Inferior parietal cortex (tissue), 1 donor: Measurements from ENCODE around the gene ZFYVE28.

Experiments used
- DNase-seq: peaks from one replicate; pipeline ENCODE4 v3.0.0-alpha.2; 2016; ENCODE audit errors: extremely low spot score

The ZFYVE28 gene

GRCh38 chr4:2353222-2354107 lies 65.0 kb downstream of the ZFYVE28 start:
- no peak for DNase-seq

DNA sequence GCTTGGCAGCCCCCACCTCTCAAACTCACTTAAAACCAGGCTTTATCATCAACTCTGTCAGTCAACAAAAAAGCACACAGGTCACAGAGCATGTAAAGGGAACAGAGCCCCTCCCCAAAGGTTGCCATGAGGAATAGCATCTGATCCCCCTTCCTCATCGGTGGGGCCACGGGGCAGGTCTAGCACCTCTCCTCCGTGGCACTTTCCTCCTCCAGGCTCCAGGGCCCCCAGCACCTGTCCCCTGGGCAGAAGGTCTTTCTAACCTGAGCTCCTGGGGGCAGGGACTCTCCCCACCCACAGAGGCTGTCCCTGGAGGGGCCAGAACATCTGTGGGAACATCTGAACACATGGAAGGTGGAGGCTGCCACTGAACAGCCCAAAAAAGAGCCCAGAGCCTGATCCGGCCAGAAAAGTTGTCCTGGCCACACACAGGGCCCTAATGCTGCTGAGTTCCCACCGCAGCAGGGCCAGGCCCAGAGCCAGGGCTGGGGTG lies 65.7 kb downstream of the ZFYVE28 start:
- DNase-seq = no peak

DNA sequence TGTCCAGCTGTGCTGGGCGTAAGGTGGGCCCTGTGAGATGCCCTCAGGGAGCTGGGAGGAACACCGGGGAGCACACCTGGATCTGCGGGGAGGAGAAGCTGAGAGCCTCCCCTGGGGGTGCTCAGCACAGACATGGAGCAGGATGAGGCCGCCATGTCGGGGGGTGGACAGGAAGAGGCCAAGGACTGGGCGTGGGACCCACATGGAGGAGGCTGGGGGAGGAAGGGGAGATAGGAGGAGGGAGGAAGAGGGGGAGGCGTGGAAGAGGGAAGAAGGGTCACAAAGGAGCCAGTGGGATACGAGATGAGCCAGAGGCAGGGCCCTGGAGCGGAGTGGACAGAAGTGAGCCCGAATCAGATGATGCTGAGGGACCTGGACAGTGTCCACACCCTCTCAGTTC lies 66.3 kb downstream of the ZFYVE28 start:
- DNase-seq = no peak

- no peak for DNase-seq
Observed at GRCh38 chr4:2350982-2351381, 67.5 kb downstream of the ZFYVE28 start.

GRCh38 chr4:2348786-2349185 lies 69.7 kb downstream of the ZFYVE28 start:
- DNase-seq = no peak

DNA sequence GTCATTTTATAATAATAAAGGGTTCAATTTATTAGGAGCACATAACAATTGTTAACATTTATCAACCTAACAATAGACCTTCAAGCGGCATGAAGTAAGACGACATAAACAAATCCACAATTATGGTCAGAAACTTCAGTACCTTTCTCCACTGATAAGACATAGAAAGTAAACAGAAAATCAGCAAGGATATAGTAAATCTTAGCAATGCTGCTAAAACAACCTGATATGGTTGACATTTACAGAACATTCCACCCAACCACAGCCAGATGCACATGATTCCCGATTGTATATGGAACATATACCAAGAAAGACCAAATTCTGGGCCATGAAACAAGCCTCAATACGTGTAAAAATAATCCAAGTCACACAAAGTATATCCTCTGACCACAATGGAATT lies 71.3 kb downstream of the ZFYVE28 start:
- DNase-seq = no peak

DNA sequence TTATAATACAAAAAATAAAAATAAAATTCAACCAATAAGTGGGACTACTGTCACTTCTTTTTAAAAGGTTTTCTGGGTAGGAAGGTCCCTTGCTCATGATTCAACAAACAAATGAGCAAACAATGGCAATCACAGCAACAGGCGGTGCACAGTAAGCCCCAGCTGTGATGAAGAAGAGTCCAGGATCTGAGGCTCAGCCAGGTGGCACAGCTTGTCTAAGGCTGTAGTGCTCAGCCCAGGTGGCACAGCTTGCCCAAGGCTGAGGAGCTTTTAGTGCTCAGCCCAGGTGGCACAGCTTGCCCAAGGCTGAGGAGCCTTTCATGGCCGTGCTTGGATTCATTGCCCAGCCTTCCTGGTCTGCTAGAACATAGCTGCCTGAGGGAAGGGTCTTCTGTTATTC lies 75.0 kb downstream of the ZFYVE28 start:
- no peak for DNase-seq

DNA sequence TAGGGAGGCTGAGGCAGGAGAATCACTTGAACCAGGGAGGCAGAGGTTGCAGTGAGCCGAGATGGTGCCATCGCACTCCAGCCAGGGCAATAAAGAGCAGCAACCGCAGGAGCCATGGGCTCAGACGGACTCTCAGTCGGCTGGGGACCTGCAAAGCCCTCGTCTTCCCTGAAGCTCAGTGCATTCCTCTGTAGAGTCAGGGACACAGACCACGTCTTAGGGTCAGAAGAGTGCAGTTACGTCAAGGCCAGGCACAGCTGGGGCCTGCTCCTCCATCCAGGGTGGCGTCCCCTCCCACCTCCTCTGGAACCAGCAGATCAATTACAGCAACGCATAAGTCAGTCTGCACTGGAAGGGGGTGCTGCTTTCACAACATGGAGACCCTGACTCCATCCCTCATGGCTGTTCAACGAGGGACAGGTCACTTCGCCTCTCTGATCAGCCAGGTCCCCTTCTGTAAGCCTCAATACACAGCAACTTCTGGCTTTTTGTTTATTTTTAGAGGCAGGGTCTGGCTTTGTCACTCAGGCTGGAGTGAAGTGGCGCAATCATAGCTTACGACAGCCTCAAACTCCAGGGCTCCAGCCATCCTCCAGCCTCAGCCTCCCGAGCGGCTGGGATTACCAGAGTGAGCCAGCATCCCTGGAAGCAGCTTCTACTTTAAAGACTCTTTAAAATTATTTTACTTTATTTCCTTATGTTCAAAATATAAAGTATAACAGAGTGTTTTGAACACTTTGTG lies 76.4 kb downstream of the ZFYVE28 start:
- no peak for DNase-seq

GRCh38 chr4:2341261-2341841 lies 77.1 kb downstream of the ZFYVE28 start:
- no peak for DNase-seq

DNA sequence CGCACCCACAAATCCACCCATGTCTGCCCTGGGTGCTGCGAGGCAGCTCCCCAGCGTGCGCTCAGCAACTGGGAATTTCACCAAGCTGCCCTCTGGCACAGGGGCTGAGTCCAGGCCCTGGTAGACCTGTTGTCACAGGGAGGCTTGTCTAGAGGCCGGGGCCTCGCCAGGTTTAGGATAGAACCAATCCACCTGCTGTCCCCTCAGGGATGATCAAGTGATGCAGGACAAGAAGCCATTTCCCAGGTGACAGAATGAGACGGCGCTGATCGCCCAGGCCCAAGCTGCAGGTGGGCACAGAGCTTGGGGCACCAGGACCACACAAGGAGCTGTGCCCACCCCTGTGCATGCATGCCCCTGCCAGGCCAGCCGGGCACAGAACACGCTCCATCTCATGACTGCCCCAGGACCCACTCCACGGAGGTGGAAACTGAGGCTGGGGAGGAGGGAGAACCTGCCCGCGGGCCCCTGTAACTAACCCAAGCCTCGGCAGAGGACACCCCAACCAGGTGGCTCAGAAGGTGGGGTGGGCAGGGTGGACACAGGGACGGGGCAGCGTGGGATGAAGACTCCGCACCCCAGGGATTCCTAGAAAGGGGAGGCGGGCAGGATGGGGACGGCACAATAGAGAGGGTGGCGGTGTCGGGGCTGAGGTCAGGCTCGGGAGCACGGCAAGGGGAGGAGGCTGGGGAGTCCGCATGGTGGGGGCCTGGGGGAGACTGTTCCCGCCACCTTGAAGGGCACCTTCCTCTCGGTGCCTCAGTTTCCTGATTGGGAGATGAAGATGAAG lies 78.0 kb downstream of the ZFYVE28 start:
- no peak for DNase-seq

- no peak for DNase-seq
Observed at GRCh38 chr4:2339458-2340271, 78.8 kb downstream of the ZFYVE28 start.

GRCh38 chr4:2338754-2339457 lies 79.5 kb downstream of the ZFYVE28 start:
- no peak for DNase-seq

GRCh38 chr4:2337896-2338295 lies 80.5 kb downstream of the ZFYVE28 start:
- DNase-seq = no peak

- no peak for DNase-seq
Observed at GRCh38 chr4:2337131-2337723, 81.2 kb downstream of the ZFYVE28 start.

DNA sequence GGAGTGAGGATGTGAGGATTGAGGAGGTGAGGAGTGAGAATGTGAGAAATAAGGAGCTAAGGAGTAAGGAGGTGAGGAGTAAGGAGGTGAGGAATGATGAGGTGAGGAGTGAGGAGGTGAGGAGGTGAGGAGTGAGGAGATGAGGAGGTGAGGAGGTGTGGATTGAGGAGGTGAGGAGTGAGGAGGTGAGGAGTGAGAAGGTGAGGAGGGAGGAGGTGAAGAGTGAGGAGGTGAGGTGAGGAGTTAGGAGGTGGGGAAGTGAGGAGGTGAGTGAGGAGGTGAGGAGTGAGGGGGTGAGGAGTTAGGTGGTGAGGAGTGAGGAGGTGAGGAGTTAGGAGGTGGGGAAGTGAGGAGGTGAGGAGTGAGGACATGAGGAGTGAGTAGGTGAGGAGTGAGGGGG lies 81.8 kb downstream of the ZFYVE28 start:
- no peak for DNase-seq

DNA sequence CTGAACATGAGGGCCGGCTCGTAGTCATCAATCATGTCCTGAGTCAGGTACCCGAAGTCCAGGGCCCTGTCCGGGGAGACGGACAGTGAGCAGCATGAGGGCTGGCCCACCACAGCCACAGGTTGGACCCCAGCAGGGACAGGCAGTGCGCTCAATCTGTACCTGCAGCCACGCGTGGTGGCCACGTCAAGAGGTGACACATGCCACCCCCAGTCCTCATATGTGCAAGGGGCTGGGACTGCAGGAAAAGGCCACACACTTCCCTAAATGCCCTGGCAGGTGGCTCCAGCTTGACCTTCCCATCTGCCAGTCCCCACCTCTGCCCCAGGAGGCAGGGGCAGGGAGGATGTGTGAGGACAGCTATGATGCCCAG lies 82.7 kb downstream of the ZFYVE28 start:
- no peak for DNase-seq

- DNase-seq = no peak
Observed at GRCh38 chr4:2334826-2335728, 83.4 kb downstream of the ZFYVE28 start.

DNA sequence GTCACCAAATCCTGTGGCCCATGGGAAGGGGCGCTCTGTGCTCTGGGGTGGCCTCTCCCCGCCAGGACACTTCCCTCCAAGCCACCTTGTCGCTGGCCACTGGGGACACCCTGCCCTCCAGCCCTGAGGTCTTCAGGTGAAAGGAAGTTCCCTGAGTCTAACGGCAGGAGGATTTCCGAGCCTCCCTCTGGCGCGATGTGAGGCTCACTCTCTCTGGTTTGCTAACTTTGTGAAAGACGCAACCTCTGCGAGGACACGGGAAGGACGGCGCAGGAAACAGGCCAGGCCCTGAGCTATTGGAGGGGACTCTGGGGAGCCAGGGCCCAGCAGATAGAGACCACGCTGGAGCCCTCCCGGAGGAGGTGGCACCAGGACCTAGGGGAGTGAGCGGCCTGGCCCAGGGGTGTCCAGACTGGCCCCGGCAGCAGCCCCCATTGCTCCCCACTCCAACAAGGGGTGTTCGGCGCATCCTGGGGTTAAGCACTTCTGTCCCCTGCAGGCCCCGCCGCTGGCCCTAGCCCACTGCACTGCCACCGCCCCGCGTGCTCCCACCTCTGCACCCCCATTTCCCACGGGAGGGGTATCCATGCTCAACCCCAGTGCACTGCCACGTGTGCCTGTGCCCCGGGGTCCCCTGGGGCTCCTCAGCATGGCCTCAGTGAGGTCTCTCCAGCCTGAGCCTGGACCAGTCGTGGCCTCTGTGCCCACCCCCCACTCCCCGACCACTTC lies 84.4 kb downstream of the ZFYVE28 start:
- no peak for DNase-seq
